Endodermal cell (in vitro differentiated cells): ENCODE data around the gene DPP6. TPM values are rescaled to one million over a fixed set of nuclear protein-coding genes. Genes with fewer than 3 reads are reported as not detected.

Experiments used
- DNase-seq: peaks from one replicate; pipeline ENCODE4 v3.0.0-alpha.2; 2017
- H3K27ac ChIP-seq: 2 replicates; pipeline ENCODE4 v1.5.1; 2013; ENCODE audit warnings: mild to moderate bottlenecking, low read depth, low read length, moderate library complexity
- H3K27me3 ChIP-seq: 2 replicates; pipeline ENCODE4 v1.6.1; 2013; ENCODE audit warnings: mild to moderate bottlenecking, low read length, moderate library complexity; ENCODE audit not compliant: insufficient read depth, control insufficient read depth, poor library complexity, severe bottlenecking
- H3K36me3 ChIP-seq: 2 replicates; pipeline ENCODE4 v1.7.0; 2013; ENCODE audit warnings: mild to moderate bottlenecking, low read length, moderate library complexity; ENCODE audit not compliant: control insufficient read depth, insufficient read depth
- H3K4me1 ChIP-seq: one replicate; pipeline ENCODE4 v1.7.0; 2013; ENCODE audit warnings: low read length; ENCODE audit not compliant: control insufficient read depth, insufficient read depth
- H3K4me3 ChIP-seq: 2 replicates; pipeline ENCODE4 v1.5.1; 2013; ENCODE audit warnings: mild to moderate bottlenecking, low read length, moderate library complexity
- H3K9ac ChIP-seq: 2 replicates; pipeline ENCODE4 v1.6.1; 2013; ENCODE audit warnings: mild to moderate bottlenecking, low read length, moderate library complexity; ENCODE audit not compliant: poor library complexity, severe bottlenecking; ENCODE audit errors: extremely low read depth
- H3K9me3 ChIP-seq: 2 replicates; pipeline ENCODE4 v1.6.1; 2013; ENCODE audit warnings: mild to moderate bottlenecking, low read length, moderate library complexity; ENCODE audit not compliant: control insufficient read depth
- H3K27ac Mint-ChIP-seq: 2 replicates; pipeline ENCODE4 v1.8.0; 2020; ENCODE audit warnings: mixed read lengths
- H3K27me3 Mint-ChIP-seq: 2 replicates; pipeline ENCODE4 v1.8.0; 2021; ENCODE audit warnings: mild to moderate bottlenecking, mixed read lengths; ENCODE audit not compliant: insufficient read depth
- H3K36me3 Mint-ChIP-seq: 2 replicates; pipeline ENCODE4 v1.8.0; 2020; ENCODE audit warnings: low read depth, mixed read lengths
- H3K4me1 Mint-ChIP-seq: 2 replicates; pipeline ENCODE4 v1.8.0; 2020; ENCODE audit warnings: mixed read lengths
- H3K4me3 Mint-ChIP-seq: 2 replicates; pipeline ENCODE4 v1.8.0; 2020; ENCODE audit warnings: mild to moderate bottlenecking, moderate library complexity, mixed read lengths
- H3K9me3 Mint-ChIP-seq: 2 replicates; pipeline ENCODE4 v1.8.0; 2020; ENCODE audit warnings: mild to moderate bottlenecking, mixed read lengths
- CTCF ChIP-seq: fragments of 200-600 bp; sonication (generic); conservative IDR thresholded peaks from 2 replicates; pipeline ENCODE4 v1.5.0; 2021; ENCODE audit warnings: antibody characterized with exemption, mild to moderate bottlenecking
- WGBS, 2 experiments: methylation state at CpG; one replicate each; pipeline versions ENCODE4 v1.1.5 to v1.1.7; 2013; ENCODE audit warnings: missing lambda C conversion rate in 2 of 2, mixed read lengths in 1 of 2; ENCODE audit not compliant: insufficient coverage in 1 of 2, insufficient read length in 1 of 2; 5-methylcytosine and 5-hydroxymethylcytosine counted together
- total RNA-seq, 2 donors: library from RNA; stranded (reverse); fragmentation: NEBNext Ultra II Directional in 1 of 2; extraction: Animal tissue kit (Norgen Biotek cat#: 25700) in 1 of 2; gene quantifications; 2 replicates in 1 of 2; 3 replicates in 1 of 2; pipeline ENCODE4 v1.2.1, GENCODE V29; 2021

The DPP6 gene
- total RNA-seq, 2 donors from 2014 or later = 1.7 to 3.0 TPM

GRCh38 chr7:154394804-154395203 lies 342.6 kb downstream of the DPP6 start:
- Histone ChIP-seq H3K4me1 (no peaks in the 10 kb centered on the region), H3K27me3 (no peaks in the 10 kb centered on the region), H3K36me3 (no peaks in the 10 kb centered on the region), H3K4me3 (no peak overlapping the region), H3K9ac (no peak overlapping the region), H3K27ac (no peak overlapping the region), H3K9me3 (no peaks in the 10 kb centered on the region)
- no peak overlapping the region for H3K4me3 Mint-ChIP-seq
- no peaks in the 10 kb centered on the region for H3K9me3 Mint-ChIP-seq
- TF ChIP-seq CTCF = no peak
- H3K27ac Mint-ChIP-seq = no peak overlapping the region
- H3K27me3 Mint-ChIP-seq = peaks cover 3% of the 10 kb centered on the region
- whole genome bisulfite sequencing, 2 experiments = 100% methylated on average over 1 to 2 of the region's 2 CpGs
- H3K36me3 Mint-ChIP-seq = no peaks in the 10 kb centered on the region
- H3K4me1 Mint-ChIP-seq = no peaks in the 10 kb centered on the region
- no peak for DNase-seq

- H3K9me3 Mint-ChIP-seq = no peaks in the 10 kb centered on the region
Measured at GRCh38 chr7:154406312-154406711, 354.1 kb downstream of the DPP6 start.

GRCh38 chr7:154409703-154410311 lies 357.6 kb downstream of the DPP6 start:
- H3K4me1 ChIP-seq = no peaks in the 10 kb centered on the region
- H3K36me3 Mint-ChIP-seq = no peaks in the 10 kb centered on the region
- TF ChIP-seq CTCF = no peak
- 57 to 75% methylated on average over 2 to 5 of the region's 5 CpGs for WGBS, 2 experiments
- no peaks in the 10 kb centered on the region for H3K27me3 Mint-ChIP-seq
- DNase-seq = peak; percentile 85
- no peak overlapping the region for H3K27ac ChIP-seq
- H3K27ac Mint-ChIP-seq = no peak overlapping the region
- H3K4me1 Mint-ChIP-seq = peaks cover 7% of the 10 kb centered on the region
- H3K4me3 ChIP-seq = no peak overlapping the region
- H3K9me3 Mint-ChIP-seq = no peaks in the 10 kb centered on the region
- H3K4me3 Mint-ChIP-seq = no peak overlapping the region
- no peaks in the 10 kb centered on the region for H3K9me3 ChIP-seq
- H3K36me3 ChIP-seq = no peaks in the 10 kb centered on the region
- no peak overlapping the region for H3K9ac ChIP-seq
- H3K27me3 ChIP-seq = no peaks in the 10 kb centered on the region

More at GRCh38 chr7:154406312-154406711, 354.1 kb downstream of the DPP6 start:
- Mint-ChIP-seq H3K27ac (no peak overlapping the region), H3K36me3 (no peaks in the 10 kb centered on the region), H3K4me3 (no peak overlapping the region), H3K27me3 (no peaks in the 10 kb centered on the region), H3K4me1 (peaks cover 9% of the 10 kb centered on the region)
- H3K27me3 ChIP-seq = no peaks in the 10 kb centered on the region
- H3K9me3 ChIP-seq = no peaks in the 10 kb centered on the region
- no peak overlapping the region for H3K27ac ChIP-seq
- no peak overlapping the region for H3K4me3 ChIP-seq
- DNase-seq = no peak
- no peak for TF ChIP-seq CTCF
- WGBS, 2 experiments = 92 to 93% methylated on average over 5 to 8 of the region's 8 CpGs
- H3K9ac ChIP-seq = no peak overlapping the region
- no peaks in the 10 kb centered on the region for H3K36me3 ChIP-seq
- no peaks in the 10 kb centered on the region for H3K4me1 ChIP-seq
